Measurements from ENCODE around the gene HOXC10.

The HOXC10 gene

DNA sequence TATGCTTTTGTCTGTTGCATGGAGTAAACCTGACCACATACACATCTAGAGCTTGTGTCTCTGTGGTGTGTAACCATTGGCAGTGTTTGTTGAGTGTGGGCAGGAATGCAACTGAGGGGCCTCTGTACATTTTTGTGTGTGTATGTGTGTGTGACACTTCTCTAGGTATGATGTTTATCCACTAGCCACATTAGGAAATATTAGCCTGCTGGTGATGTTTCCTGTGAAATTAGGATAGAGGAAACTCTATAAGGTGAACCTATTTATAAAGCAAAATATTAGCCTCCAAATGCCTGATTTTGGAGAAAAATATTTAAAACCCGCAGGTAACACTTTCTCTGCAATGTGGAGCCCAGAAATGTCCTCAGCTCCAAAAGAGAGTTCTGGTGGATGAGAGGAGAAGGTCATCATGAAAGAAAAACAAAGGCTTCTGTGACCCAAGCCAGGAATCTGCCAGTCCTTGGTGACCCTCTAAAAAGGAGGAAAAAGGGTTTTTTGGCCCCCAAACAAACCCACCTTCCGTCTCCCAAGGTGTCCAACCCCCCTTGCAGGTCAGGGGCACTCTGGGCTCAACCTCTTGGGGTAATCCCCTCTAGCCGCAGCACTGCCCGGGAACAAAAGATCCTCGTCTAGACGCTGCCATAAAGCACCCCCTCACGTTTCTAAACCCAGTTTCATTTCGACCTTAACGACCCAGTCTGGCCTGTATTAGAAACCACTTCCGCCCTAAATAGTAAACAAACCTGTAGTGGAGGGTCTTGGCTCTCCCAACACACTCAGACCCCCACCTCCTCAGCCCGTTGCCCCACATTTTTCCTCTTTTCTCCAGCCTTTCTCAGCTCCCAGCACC is 7.1 kb upstream of the HOXC10 start:
- DNase-seq = no peak

GRCh38 chr12:53978477-53979356 is 6.2 kb upstream of the HOXC10 start:
- DNase-seq = no peak

- DNase-seq = no peak
Observed at GRCh38 chr12:53980104-53980801, 4.7 kb upstream of the HOXC10 start.

- no peak for DNase-seq
Observed at GRCh38 chr12:53980802-53981496, 4.0 kb upstream of the HOXC10 start.

GRCh38 chr12:53981634-53982565 is 3.0 kb upstream of the HOXC10 start:
- no peak for DNase-seq

DNA sequence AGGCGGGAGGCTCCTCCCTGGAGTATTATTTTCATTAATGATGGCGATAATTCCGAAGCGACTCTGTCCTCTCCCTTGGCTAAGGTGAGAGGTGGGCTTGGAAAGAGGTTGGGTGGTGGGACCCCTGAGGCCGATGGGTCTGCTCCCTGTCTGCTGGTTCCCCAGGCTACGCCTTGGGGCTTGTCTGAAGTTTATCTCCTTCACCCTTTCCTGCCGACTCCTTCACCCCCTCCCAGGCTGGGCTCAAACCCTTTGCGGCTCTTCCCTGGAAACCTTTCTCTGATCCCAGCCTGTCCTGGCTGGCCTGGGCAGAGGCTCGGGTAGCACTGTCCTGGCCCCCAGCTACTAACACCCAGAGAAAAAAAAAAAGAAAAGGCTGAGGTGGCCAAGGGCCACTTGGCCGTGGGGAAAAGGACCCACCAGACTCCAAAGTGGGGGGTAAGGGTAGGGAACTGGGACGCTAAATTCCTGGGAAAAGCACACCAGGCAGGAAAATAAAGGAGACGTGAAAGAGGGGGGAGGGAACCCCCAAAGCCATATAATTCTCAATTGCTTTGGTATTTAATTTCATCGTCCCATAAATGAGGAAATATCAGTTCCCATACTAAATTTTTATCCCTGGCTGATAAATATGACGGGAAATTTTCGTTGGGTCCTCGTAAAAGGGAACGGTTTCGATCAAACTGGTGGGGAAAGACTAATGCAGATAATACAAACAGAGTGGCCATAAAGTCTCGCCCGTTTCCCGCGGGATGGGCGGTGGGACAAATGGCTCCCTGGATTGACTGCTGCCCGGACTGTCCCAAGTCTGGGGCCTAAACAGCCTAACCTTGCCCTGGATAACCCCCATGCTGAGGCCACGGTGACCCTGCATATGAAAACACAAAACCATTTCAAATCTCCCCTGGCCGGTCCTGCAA is 2.0 kb upstream of the HOXC10 start:
- DNase-seq = no peak

DNA sequence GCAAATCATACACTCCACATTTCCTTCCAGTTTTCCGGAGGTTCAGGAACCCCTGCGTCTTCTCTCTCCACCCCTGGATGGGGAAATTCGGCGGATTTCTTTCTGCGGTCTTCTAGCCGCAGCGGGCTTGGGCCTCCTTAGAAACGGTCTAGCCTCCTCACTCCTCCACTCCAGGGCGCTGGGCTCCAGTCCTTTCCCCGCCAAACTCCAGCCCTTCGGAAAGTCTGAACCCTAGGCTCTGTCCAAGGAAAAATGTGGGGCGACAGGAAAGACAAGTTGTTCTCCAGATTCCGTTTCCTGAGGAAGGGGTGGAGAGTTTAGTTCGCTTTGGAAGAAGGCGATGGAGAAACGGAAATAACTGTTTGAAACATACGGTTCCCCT is 1.4 kb upstream of the HOXC10 start:
- no peak for DNase-seq

GRCh38 chr12:53983950-53984572 is 885 bp upstream of the HOXC10 start:
- no peak for DNase-seq

DNA sequence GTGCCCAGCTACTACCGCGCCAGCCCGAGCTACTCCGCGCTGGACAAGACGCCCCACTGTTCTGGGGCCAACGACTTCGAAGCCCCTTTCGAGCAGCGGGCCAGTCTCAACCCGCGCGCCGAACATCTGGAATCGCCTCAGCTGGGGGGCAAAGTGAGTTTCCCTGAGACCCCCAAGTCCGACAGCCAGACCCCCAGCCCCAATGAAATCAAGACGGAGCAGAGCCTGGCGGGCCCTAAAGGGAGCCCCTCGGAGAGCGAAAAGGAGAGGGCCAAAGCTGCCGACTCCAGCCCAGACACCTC is 697 bp downstream of the HOXC10 start:
- DNase-seq = no peak

- no peak for DNase-seq
Observed at GRCh38 chr12:53985994-53986685, 1.2 kb downstream of the HOXC10 start.

- DNase-seq = no peak
Observed at GRCh38 chr12:53986686-53987483, 1.9 kb downstream of the HOXC10 start.

DNA sequence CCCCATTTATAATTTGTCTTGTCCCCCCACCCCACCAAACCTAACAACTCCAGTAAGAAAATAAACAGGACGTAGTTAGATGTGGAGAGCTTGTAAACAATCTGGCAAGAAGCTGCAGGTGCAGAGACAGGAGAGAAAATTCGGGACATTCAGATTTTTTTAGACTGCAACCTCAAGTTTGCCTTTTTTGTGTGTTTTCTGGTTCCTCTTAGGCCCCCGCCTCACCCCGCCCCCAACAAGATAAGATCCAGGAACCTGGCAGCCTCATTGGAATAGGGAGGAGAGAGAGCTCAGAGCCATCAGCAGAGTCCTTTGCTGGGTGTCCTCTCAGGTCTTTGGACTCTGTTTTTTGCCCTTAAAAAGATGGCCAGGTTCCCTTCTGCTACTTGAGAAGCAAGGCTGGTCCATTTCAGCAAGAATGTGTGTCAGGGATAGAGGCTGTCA is 2.9 kb downstream of the HOXC10 start:
- DNase-seq = no peak

- DNase-seq = no peak
Observed at GRCh38 chr12:53988541-53989226, 3.7 kb downstream of the HOXC10 start.

DNA sequence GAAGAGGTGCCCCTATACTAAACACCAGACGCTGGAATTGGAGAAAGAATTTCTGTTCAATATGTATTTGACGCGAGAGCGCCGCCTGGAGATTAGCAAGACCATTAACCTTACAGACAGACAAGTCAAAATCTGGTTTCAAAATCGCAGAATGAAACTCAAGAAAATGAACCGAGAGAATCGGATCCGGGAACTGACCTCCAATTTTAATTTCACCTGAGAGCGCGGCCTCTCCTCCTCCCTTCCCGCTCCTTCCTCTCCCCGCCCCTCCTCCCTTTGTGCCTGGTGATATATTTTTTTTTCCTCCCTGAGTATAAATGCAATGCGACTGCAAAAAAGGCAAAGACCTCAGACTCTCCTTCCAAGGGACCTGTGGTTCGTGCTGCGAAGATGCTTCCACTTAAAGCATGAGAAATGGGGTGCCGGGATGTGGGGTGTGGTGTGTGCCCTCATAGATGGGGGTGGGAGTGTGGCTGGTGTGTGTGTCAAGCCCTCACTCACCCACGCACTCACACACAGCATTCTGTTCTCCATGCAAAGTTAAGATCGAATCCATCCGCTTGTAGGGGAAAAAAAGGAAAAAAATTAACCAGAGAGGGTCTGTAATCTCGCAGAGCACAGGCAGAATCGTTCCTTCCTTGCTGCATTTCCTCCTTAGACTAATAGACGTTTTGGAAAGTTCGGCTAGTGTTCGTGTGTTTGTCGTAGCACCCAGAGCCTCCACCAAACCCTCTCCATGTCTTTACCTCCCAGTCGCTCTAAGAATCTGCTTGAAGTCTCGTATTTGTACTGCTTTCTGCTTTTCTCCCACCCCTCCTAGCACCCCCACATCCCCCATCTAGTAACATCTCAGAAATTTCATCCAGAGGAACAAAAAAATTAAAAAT is 4.5 kb downstream of the HOXC10 start:
- DNase-seq = peak; percentile 64

- DNase-seq = no peak
Observed at GRCh38 chr12:53990311-53991076, 5.5 kb downstream of the HOXC10 start.

GRCh38 chr12:53991077-53991460 is 6.1 kb downstream of the HOXC10 start:
- DNase-seq = peak; percentile 62
